IPS DF 19.7 (cell line): ENCODE data around the gene CRACDL.
"Not testable (repeated sequence)": the region's sequence is repeated elsewhere in the genome, so short reads cannot be mapped to it uniquely, and the experiment has no call there.

ENCODE experiments used
- DNase-seq: peaks from one replicate; pipeline ENCODE4 v3.0.0-alpha.2; 2013; ENCODE audit warnings: low read depth, low spot score

Gene CRACDL

GRCh38 chr2:98776136-98776535, 159.9 kb downstream of the CRACDL start:
- no peak for DNase-seq

- no peak for DNase-seq
These were observed 160.7 kb downstream of the CRACDL start for GRCh38 chr2:98775146-98775986.

- DNase-seq: peak; percentile 28
These were observed 162.1 kb downstream of the CRACDL start for GRCh38 chr2:98773907-98774306.

- no peak for DNase-seq
These were observed 162.9 kb downstream of the CRACDL start for GRCh38 chr2:98773169-98773568.

- no peak for DNase-seq
These were observed 163.5 kb downstream of the CRACDL start for GRCh38 chr2:98772536-98772935.

- DNase-seq: no peak
These were observed 164.1 kb downstream of the CRACDL start for GRCh38 chr2:98771721-98772524.

- no peak for DNase-seq
These were observed 164.8 kb downstream of the CRACDL start for GRCh38 chr2:98771264-98771663.

- DNase-seq: no peak
These were observed 166.2 kb downstream of the CRACDL start for GRCh38 chr2:98769784-98770183.

- no peak for DNase-seq
These were observed 166.9 kb downstream of the CRACDL start for GRCh38 chr2:98769114-98769476.

GRCh38 chr2:98768384-98769113, 167.5 kb downstream of the CRACDL start:
- DNase-seq: no peak

GRCh38 chr2:98764499-98764898, 171.5 kb downstream of the CRACDL start:
- no peak for DNase-seq

- DNase-seq: no peak
These were observed 172.6 kb downstream of the CRACDL start for GRCh38 chr2:98763209-98763951.

GRCh38 chr2:98761909-98762308, 174.1 kb downstream of the CRACDL start:
- no peak for DNase-seq

- DNase-seq: no peak
These were observed 174.7 kb downstream of the CRACDL start for GRCh38 chr2:98761267-98761781.

GRCh38 chr2:98759827-98760625, 176.0 kb downstream of the CRACDL start:
- DNase-seq: no peak

- DNase-seq: no peak
These were observed 176.7 kb downstream of the CRACDL start for GRCh38 chr2:98759338-98759737.

- DNase-seq: no peak
These were observed 178.1 kb downstream of the CRACDL start for GRCh38 chr2:98757904-98758421.

GRCh38 chr2:98753801-98754200, 182.2 kb downstream of the CRACDL start:
- no peak for DNase-seq

GRCh38 chr2:98752711-98753110, 183.3 kb downstream of the CRACDL start:
- DNase-seq: not testable (repeated sequence)

- no peak for DNase-seq
These were observed 184.3 kb downstream of the CRACDL start for GRCh38 chr2:98751748-98752147.
